IMR-90 (cell line): Measurements from ENCODE around the gene MEF2C. TPM values are rescaled to one million over a fixed set of nuclear protein-coding genes. Genes with fewer than 3 reads are reported as not detected.

Source experiments
- ATAC-seq: fragments of 200-7000 bp; cut with Tn5 transposase; 2 replicates; pipeline ENCODE4 v1.9.1; 2020; ENCODE audit warnings: low read depth, mild to moderate bottlenecking, moderate library complexity
- BruUV-seq: library from RNA; stranded (reverse); fragments of 400-500 nt; replicated peaks from 2 replicates; lab custom pipeline; 2021; lab: Mats Ljungman, UMichigan
- CTCF ChIA-PET: fragments of 300-600 bp; formaldehyde crosslinking; extraction: SDS; loops from one replicate; lab custom pipeline; 2021; ENCODE audit warnings: antibody characterized with exemption; lab: Yijun Ruan, JAX
- POLR2A ChIA-PET: fragments of 300-600 bp; sonication (Branson Sonifier 250); formaldehyde crosslinking; loops from one replicate; lab custom pipeline; 2022; ENCODE audit warnings: antibody characterized with exemption; ENCODE audit not compliant: unreplicated experiment; lab: Charles Lee
- DNase-seq: peaks from one replicate; pipeline ENCODE4 v3.0.0; 2013
- H2AFZ ChIP-seq: replicated peaks from 2 replicates; pipeline ENCODE3; 2013; ENCODE audit warnings: low read length, mild to moderate bottlenecking; ENCODE audit not compliant: poor library complexity
- H2AK5ac ChIP-seq: 2 replicates; pipeline ENCODE4 v1.6.1; 2013; ENCODE audit warnings: low read depth, low read length, inconsistent platforms
- H2AK9ac ChIP-seq: replicated peaks from 2 replicates; pipeline ENCODE3; 2013; ENCODE audit warnings: mild to moderate bottlenecking, low read depth, low read length, moderate library complexity; ENCODE audit not compliant: poor library complexity
- H2BK120ac ChIP-seq: 2 replicates; pipeline ENCODE4 v1.6.1; 2013; ENCODE audit warnings: low read depth, low read length, inconsistent platforms
- H2BK15ac ChIP-seq: 3 replicates; pipeline ENCODE4 v1.6.1; 2013; ENCODE audit warnings: low read depth, low read length, inconsistent platforms
- H2BK20ac ChIP-seq: 2 replicates; pipeline ENCODE4 v1.6.1; 2013; ENCODE audit warnings: low read depth, mild to moderate bottlenecking, inconsistent platforms, low read length, moderate library complexity
- H2BK5ac ChIP-seq: 2 replicates; pipeline ENCODE4 v1.6.1; 2013; ENCODE audit warnings: mild to moderate bottlenecking, low read depth, low read length, inconsistent platforms; ENCODE audit not compliant: poor library complexity, severe bottlenecking
- H3K14ac ChIP-seq: replicated peaks from 2 replicates; pipeline ENCODE4 v1.6.1; 2013; ENCODE audit warnings: low read depth, low read length, inconsistent platforms
- H3K18ac ChIP-seq: 2 replicates; pipeline ENCODE4 v1.6.1; 2013; ENCODE audit warnings: low read depth, low read length, control low read depth
- H3K23ac ChIP-seq: 2 replicates; pipeline ENCODE4 v1.6.1; 2013; ENCODE audit warnings: low read depth, low read length, inconsistent platforms
- H3K27ac ChIP-seq: 2 replicates; pipeline ENCODE4 v1.5.1; 2013; ENCODE audit warnings: mild to moderate bottlenecking, control low read depth, low read length; ENCODE audit not compliant: insufficient read depth
- H3K27me3 ChIP-seq: 2 replicates; pipeline ENCODE4 v1.6.1; 2013; ENCODE audit warnings: low read length; ENCODE audit not compliant: control insufficient read depth, insufficient read depth
- H3K36me3 ChIP-seq: 2 replicates; pipeline ENCODE4 v1.6.1; 2013; ENCODE audit warnings: low read length, mixed read lengths; ENCODE audit not compliant: control insufficient read depth, insufficient read depth
- H3K4ac ChIP-seq: 2 replicates; pipeline ENCODE4 v1.6.1; 2013; ENCODE audit warnings: low read depth, low read length, inconsistent platforms
- H3K4me1 ChIP-seq: 2 replicates; pipeline ENCODE4 v1.6.1; 2013; ENCODE audit warnings: low read length, mixed read lengths; ENCODE audit not compliant: control insufficient read depth, insufficient read depth
- H3K4me2 ChIP-seq: 2 replicates; pipeline ENCODE4 v1.6.1; 2013; ENCODE audit warnings: low read depth, mild to moderate bottlenecking, control low read depth, low read length, moderate library complexity
- H3K4me3 ChIP-seq: 2 replicates; pipeline ENCODE4 v1.5.1; 2013; ENCODE audit warnings: low read depth, mild to moderate bottlenecking, control low read depth, low read length, moderate library complexity; ENCODE audit not compliant: insufficient read depth
- H3K56ac ChIP-seq: 2 replicates; pipeline ENCODE4 v1.6.1; 2013; ENCODE audit warnings: low read length, inconsistent platforms; ENCODE audit not compliant: insufficient read depth; ENCODE audit errors: extremely low read depth
- H3K79me1 ChIP-seq, 2 experiments: 2 replicates each; pipeline ENCODE4 v1.6.1; 2013; ENCODE audit warnings: low read length in 2 of 2, inconsistent platforms in 1 of 2, low read depth in 1 of 2
- H3K9ac ChIP-seq: 2 replicates; pipeline ENCODE4 v1.6.1; 2013; ENCODE audit warnings: low read depth, low read length, control low read depth
- H3K9me1 ChIP-seq: 2 replicates; pipeline ENCODE4 v1.6.1; 2013; ENCODE audit warnings: low read length, inconsistent platforms; ENCODE audit not compliant: insufficient read depth
- H3K9me3 ChIP-seq: 2 replicates; pipeline ENCODE4 v1.6.1; 2013; ENCODE audit warnings: low read length; ENCODE audit not compliant: control insufficient read depth, insufficient read depth
- H4K20me1 ChIP-seq: 2 replicates; pipeline ENCODE4 v1.6.1; 2013; ENCODE audit warnings: low read length, inconsistent platforms; ENCODE audit not compliant: insufficient read depth
- H4K5ac ChIP-seq: 2 replicates; pipeline ENCODE4 v1.6.1; 2013; ENCODE audit warnings: mild to moderate bottlenecking, low read depth, low read length, control low read depth
- H4K8ac ChIP-seq, 2 experiments: 2 replicates each; pipeline ENCODE4 v1.6.1; 2013; ENCODE audit warnings: low read depth in 2 of 2, low read length in 2 of 2, control low read depth in 1 of 2, inconsistent platforms in 1 of 2
- H4K91ac ChIP-seq: 2 replicates; pipeline ENCODE4 v1.6.1; 2013; ENCODE audit warnings: low read depth, low read length, inconsistent platforms; ENCODE audit not compliant: insufficient read depth
- BHLHE40 ChIP-seq: fragments of 150-350 bp; IDR thresholded peaks from 2 replicates; pipeline ENCODE4 v1.6.1; 2016; ENCODE audit warnings: mild to moderate bottlenecking, low read depth, low read length
- CEBPB ChIP-seq: IDR thresholded peaks from 2 replicates; pipeline ENCODE4 v1.6.1; 2012; ENCODE audit warnings: low read depth, low read length, improper control_type of control experiment
- CHD1 ChIP-seq: IDR thresholded peaks from 2 replicates; pipeline ENCODE4 v1.6.1; 2012; ENCODE audit warnings: low read depth, low read length, improper control_type of control experiment
- CTCF ChIP-seq: conservative IDR thresholded peaks from 2 replicates; pipeline ENCODE4 v1.5.1; 2012; ENCODE audit warnings: mild to moderate bottlenecking, low read depth, low read length, improper control_type of control experiment
- ELK1 ChIP-seq: fragments of 150-350 bp; IDR thresholded peaks from 2 replicates; pipeline ENCODE4 v1.6.1; 2016; ENCODE audit warnings: low read depth, mild to moderate bottlenecking, low read length, moderate library complexity, borderline replicate concordance
- FOS ChIP-seq: fragments of 150-350 bp; IDR thresholded peaks from 2 replicates; pipeline ENCODE4 v1.6.1; 2016; ENCODE audit warnings: low read depth, low read length
- MAFK ChIP-seq: IDR thresholded peaks from 2 replicates; pipeline ENCODE4 v1.6.1; 2012; ENCODE audit warnings: low read depth, low read length, improper control_type of control experiment
- MAZ ChIP-seq: IDR thresholded peaks from 2 replicates; pipeline ENCODE4 v1.6.1; 2012; ENCODE audit warnings: low read depth, mild to moderate bottlenecking, low read length, improper control_type of control experiment, moderate library complexity, borderline replicate concordance
- MXI1 ChIP-seq: IDR thresholded peaks from 2 replicates; pipeline ENCODE4 v1.6.1; 2012; ENCODE audit warnings: low read depth, mild to moderate bottlenecking, low read length, moderate library complexity, borderline replicate concordance
- NFE2L2 ChIP-seq: fragments of 150-350 bp; IDR thresholded peaks from 2 replicates; pipeline ENCODE4 v1.6.1; 2016; ENCODE audit warnings: low read depth, mild to moderate bottlenecking, low read length
- POLR2A ChIP-seq: IDR thresholded peaks from 2 replicates; pipeline ENCODE4 v1.6.1; 2012; ENCODE audit warnings: mild to moderate bottlenecking, low read depth, low read length
- RAD21 ChIP-seq: IDR thresholded peaks from 2 replicates; pipeline ENCODE4 v1.6.1; 2012; ENCODE audit warnings: low read length, improper control_type of control experiment
- RCOR1 ChIP-seq: IDR thresholded peaks from 2 replicates; pipeline ENCODE4 v1.6.1; 2012; ENCODE audit warnings: mild to moderate bottlenecking, low read length, improper control_type of control experiment; ENCODE audit not compliant: insufficient replicate concordance
- RFX5 ChIP-seq: IDR thresholded peaks from 2 replicates; pipeline ENCODE4 v1.8.0; 2012; ENCODE audit warnings: low read depth, mild to moderate bottlenecking, low read length, moderate library complexity
- SMC3 ChIP-seq: fragments of 150-350 bp; IDR thresholded peaks from 2 replicates; pipeline ENCODE4 v1.6.1; 2016; ENCODE audit warnings: low read depth, mild to moderate bottlenecking, antibody characterized with exemption, low read length, moderate library complexity
- WGBS, 2 experiments: methylation state at CpG; one replicate each; pipeline versions ENCODE4 v1.1.5 to v1.1.7; 2013; ENCODE audit warnings: missing lambda C conversion rate in 2 of 2; ENCODE audit not compliant: insufficient read length in 1 of 2; ENCODE audit errors: extremely low coverage in 2 of 2; 5-methylcytosine and 5-hydroxymethylcytosine counted together
- dilution Hi-C: fragments of 300-500 bp; cut with HindIII; formaldehyde crosslinking; loops from one replicate; pipeline ENCODE4 v1.14.3; 2018; ENCODE audit warnings: low sequenced_read_pairs; ENCODE audit not compliant: unreplicated experiment
- in situ Hi-C: fragments of 300-500 bp; cut with MboI; formaldehyde crosslinking; loops from 3 replicates; pipeline ENCODE4 v1.14.3; 2019; ENCODE audit warnings: low sequenced_read_pairs, inconsistent platforms, mixed read lengths
- intact Hi-C: fragments of 100-400 bp; cut with micrococcal nuclease; formaldehyde crosslinking; loops from 2 replicates; pipeline ENCODE4 v1.10.0; 2022
- polyA plus RNA-seq, 3 experiments: library from polyadenylated mRNA; depleted of rRNA; stranded (reverse); fragments of >200 nt; gene quantifications; 2 replicates each; pipeline ENCODE4 v1.2.3, GENCODE V29; 2012; ENCODE audit warnings: low replicate concordance in 1 of 3
- total RNA-seq: library from RNA; depleted of rRNA; stranded (reverse); fragments of >200 nt; gene quantifications from 2 replicates; pipeline ENCODE4 v1.2.3, GENCODE V29; 2012
- TF ChIP-seq, protein P1 (sequence below): fragments of 150-350 bp; IDR thresholded peaks from 2 replicates; pipeline ENCODE4 v1.6.1; 2017; ENCODE audit warnings: mild to moderate bottlenecking, antibody characterized with exemption, low read length, low read depth

Gene MEF2C
- total and polyA plus RNA-seq, 2 of the 4 experiments (the other 2 are of a cell fraction): 1.5 to 6.8 TPM

DNA sequence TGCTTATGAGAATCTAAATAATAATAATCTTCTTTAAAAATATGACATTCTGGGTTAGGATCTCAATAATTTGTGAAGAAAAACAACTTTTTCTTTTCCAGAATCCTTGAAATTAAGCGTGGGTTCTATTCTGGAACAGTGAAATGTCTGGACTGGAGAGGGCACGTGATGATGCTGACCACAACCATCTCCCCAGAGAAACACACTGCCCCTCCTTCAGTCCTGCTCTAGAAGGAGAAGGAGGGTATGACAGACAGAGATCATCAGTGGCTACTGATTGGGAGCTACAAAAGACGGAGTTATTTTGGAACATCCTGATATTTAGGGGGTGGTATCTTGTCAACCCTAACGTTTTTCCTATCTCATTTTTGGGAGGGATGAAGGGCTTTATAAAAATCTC lies 40.2 kb downstream of the MEF2C start:
- H3K4ac ChIP-seq: no peak overlapping the region
- H2AK9ac ChIP-seq: no peak overlapping the region
- in situ Hi-C loops: no loop called here
- no peak overlapping the region for H3K9ac ChIP-seq
- H3K27ac ChIP-seq: no peak overlapping the region
- no peak overlapping the region for H4K5ac ChIP-seq
- H3K4me1 ChIP-seq: no peaks in the 10 kb centered on the region
- H3K18ac ChIP-seq: no peak overlapping the region
- H3K79me1 ChIP-seq: no peaks in the 10 kb centered on the region
- H3K9me3 ChIP-seq: no peaks in the 10 kb centered on the region
- no peaks in the 10 kb centered on the region for H3K27me3 ChIP-seq
- no peak overlapping the region for H3K14ac ChIP-seq
- dilution Hi-C loops: no loop called here
- no peaks in the 10 kb centered on the region; the same call in 1 of the 2 replicates for H3K9me1 ChIP-seq
- H3K23ac ChIP-seq: no peak overlapping the region
- ChIA-PET POLR2A (no interaction called here), CTCF (interaction anchor here (1.2 kb wide), 1 partner anchor 14 kb away, joined by 4 read pairs; no protein-coding TSS in a partner anchor)
- no peaks in the 10 kb centered on the region for H4K20me1 ChIP-seq
- H3K36me3 ChIP-seq: no peaks in the 10 kb centered on the region
- no peak overlapping the region for H2BK15ac ChIP-seq
- H3K4me3 ChIP-seq: no peak overlapping the region
- BruUV-seq: no TSS peak
- H2BK20ac ChIP-seq: no peak overlapping the region
- no peak overlapping the region for H4K8ac ChIP-seq
- H2BK120ac ChIP-seq: no peak overlapping the region
- H3K4me2 ChIP-seq: no peak overlapping the region
- no CpG with 5 or more reads among the region's 4 CpGs for WGBS, 2 experiments
- H4K91ac ChIP-seq: no peak overlapping the region
- no peak overlapping the region for H2BK5ac ChIP-seq
- DNase-seq (no peak), ATAC-seq (no peak)
- H2AFZ ChIP-seq: no peak overlapping the region
- no peak overlapping the region for H3K56ac ChIP-seq
- intact Hi-C loops: no loop called here
- TF ChIP-seq POLR2A (no peak), MAZ (no peak), RAD21 (no peak), MAFK (no peak), CTCF (no peak), ELK1 (no peak), RCOR1 (no peak), SMC3 (no peak), NFE2L2 (no peak), FOS (no peak), BHLHE40 (no peak), RFX5 (no peak), CHD1 (no peak), MXI1 (no peak), CEBPB (no peak)
- TF ChIP-seq, protein P1, sequence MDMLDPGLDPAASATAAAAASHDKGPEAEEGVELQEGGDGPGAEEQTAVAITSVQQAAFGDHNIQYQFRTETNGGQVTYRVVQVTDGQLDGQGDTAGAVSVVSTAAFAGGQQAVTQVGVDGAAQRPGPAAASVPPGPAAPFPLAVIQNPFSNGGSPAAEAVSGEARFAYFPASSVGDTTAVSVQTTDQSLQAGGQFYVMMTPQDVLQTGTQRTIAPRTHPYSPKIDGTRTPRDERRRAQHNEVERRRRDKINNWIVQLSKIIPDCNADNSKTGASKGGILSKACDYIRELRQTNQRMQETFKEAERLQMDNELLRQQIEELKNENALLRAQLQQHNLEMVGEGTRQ: no peak
- no peak overlapping the region for H2AK5ac ChIP-seq
